Activated naive CD4-positive, alpha-beta T cell treated with anti-CD3 and anti-CD28 coated beads, Interleukin-2, amount 10 ng/mL, durations not matched to agents 7 days and 5 days (primary cell): ENCODE results near the gene REPIN1.
"Not testable (repeated sequence)": the region's sequence is repeated elsewhere in the genome, so short reads cannot be mapped to it uniquely, and the experiment has no call there.

Source experiments
- CTCF ChIA-PET: fragments of 350-600 bp; sonication (Branson Sonifier 250); formaldehyde crosslinking; loops from one replicate; lab custom pipeline; 2021; ENCODE audit warnings: antibody characterized with exemption; lab: Charles Lee
- DNase-seq: peaks from one replicate; pipeline ENCODE4 v3.0.0-alpha.2; 2020
- H3K27ac Mint-ChIP-seq: one replicate; pipeline ENCODE4 v1.8.0; 2021; ENCODE audit warnings: mild to moderate bottlenecking, moderate library complexity, mixed read lengths
- H3K27me3 Mint-ChIP-seq: one replicate; pipeline ENCODE4 v1.8.0; 2021; ENCODE audit warnings: mild to moderate bottlenecking, mixed read lengths
- H3K36me3 Mint-ChIP-seq: one replicate; pipeline ENCODE4 v1.8.0; 2021; ENCODE audit warnings: mixed read lengths
- H3K4me1 Mint-ChIP-seq: one replicate; pipeline ENCODE4 v1.8.0; 2021; ENCODE audit warnings: mixed read lengths
- H3K4me3 Mint-ChIP-seq: one replicate; pipeline ENCODE4 v1.8.0; 2021; ENCODE audit warnings: mild to moderate bottlenecking, moderate library complexity, mixed read lengths
- H3K9me3 Mint-ChIP-seq: one replicate; pipeline ENCODE4 v1.8.0; 2021; ENCODE audit warnings: mixed read lengths

The REPIN1 gene

GRCh38 chr7:150379441-150380379 lies 11.1 kb downstream of the REPIN1 start:
- peak overlapping the region; percentile 83 for H3K4me3 Mint-ChIP-seq
- no peaks in the 10 kb centered on the region for H3K27me3 Mint-ChIP-seq
- H3K9me3 Mint-ChIP-seq: no peaks in the 10 kb centered on the region
- CTCF ChIA-PET: interaction anchor here (1.0 to 2.3 kb wide), 3 partner anchors 17 to 26 kb away, joined by 4 to 7 read pairs (median 6); a partner anchor contains a TSS
- H3K4me1 Mint-ChIP-seq: peaks cover 49% of the 10 kb centered on the region
- peak overlapping the region; percentile 2 for H3K27ac Mint-ChIP-seq
- peak; percentile 47 for DNase-seq
- H3K36me3 Mint-ChIP-seq: peaks cover 1% of the 10 kb centered on the region

GRCh38 chr7:150380463-150380862 lies 11.8 kb downstream of the REPIN1 start:
- CTCF ChIA-PET: interaction anchor here (1.0 to 1.5 kb wide), 2 partner anchors 17 to 24 kb away, joined by 4 to 6 read pairs; no protein-coding TSS in a partner anchor
- H3K36me3 Mint-ChIP-seq: peaks cover 1% of the 10 kb centered on the region
- peak overlapping the region; percentile 83 for H3K4me3 Mint-ChIP-seq
- peaks cover 47% of the 10 kb centered on the region for H3K4me1 Mint-ChIP-seq
- no peak overlapping the region for H3K27ac Mint-ChIP-seq
- DNase-seq: peak; percentile 17
- no peaks in the 10 kb centered on the region for H3K27me3 Mint-ChIP-seq
- no peaks in the 10 kb centered on the region for H3K9me3 Mint-ChIP-seq

DNA sequence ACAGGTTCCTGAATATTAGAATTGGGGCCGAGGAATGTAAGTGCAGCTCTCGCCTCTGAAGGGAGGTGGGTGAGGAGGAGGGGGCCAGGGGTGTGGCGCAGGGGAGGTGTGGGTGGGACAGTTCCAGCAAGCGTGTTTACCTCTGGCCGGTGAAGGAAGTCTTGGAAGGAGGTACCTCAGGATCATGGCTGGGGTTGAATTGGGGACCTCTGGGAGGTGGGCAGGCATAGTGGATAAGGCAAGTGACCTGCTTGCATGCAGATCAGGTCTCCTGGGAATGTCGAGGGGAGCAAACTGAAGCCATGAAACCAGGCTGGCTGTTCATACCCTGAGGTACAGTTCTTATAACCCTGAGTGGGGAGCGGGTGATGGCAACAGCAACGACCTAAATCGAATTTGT lies 12.5 kb downstream of the REPIN1 start:
- H3K27me3 Mint-ChIP-seq: no peaks in the 10 kb centered on the region

DNA sequence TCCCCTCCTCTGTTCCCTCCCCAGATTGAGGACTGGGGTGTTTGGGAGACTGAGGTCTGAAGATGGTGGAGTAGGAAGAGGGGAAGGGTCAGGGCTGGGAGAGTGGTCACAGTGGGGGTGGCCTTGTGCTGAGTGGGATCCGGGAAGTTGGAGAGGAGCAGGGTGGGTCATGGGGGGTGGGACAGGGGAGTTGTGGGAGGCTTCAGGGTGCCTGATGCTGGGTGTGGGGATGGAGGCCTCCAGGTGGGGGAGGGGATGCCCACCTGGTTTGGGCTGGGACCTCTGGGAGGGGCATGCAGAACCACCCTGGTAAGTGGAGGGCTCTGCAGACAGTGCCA lies 13.1 kb downstream of the REPIN1 start:
- peaks cover 39% of the 10 kb centered on the region for H3K4me1 Mint-ChIP-seq
- no peaks in the 10 kb centered on the region for H3K9me3 Mint-ChIP-seq
- no peaks in the 10 kb centered on the region for H3K36me3 Mint-ChIP-seq
- CTCF ChIA-PET: no interaction called here
- H3K4me3 Mint-ChIP-seq: no peak overlapping the region
- no peaks in the 10 kb centered on the region for H3K27me3 Mint-ChIP-seq
- peak overlapping the region; percentile 5 for H3K27ac Mint-ChIP-seq
- no peak for DNase-seq

More for the DNA sequence above, 12.5 kb downstream of the REPIN1 start:
- H3K27ac Mint-ChIP-seq: no peak overlapping the region
- peaks cover 42% of the 10 kb centered on the region for H3K4me1 Mint-ChIP-seq
- no peak overlapping the region for H3K4me3 Mint-ChIP-seq
- no peaks in the 10 kb centered on the region for H3K36me3 Mint-ChIP-seq
- H3K9me3 Mint-ChIP-seq: no peaks in the 10 kb centered on the region
- CTCF ChIA-PET: interaction anchor here (1.5 kb wide), 1 partner anchor 25 kb away, joined by 6 read pairs; no protein-coding TSS in a partner anchor
- DNase-seq: no peak

- no peaks in the 10 kb centered on the region for H3K9me3 Mint-ChIP-seq
- H3K4me3 Mint-ChIP-seq: no peak overlapping the region
- no peak for DNase-seq
- H3K36me3 Mint-ChIP-seq: no peaks in the 10 kb centered on the region
- CTCF ChIA-PET: no interaction called here
- H3K27ac Mint-ChIP-seq: peak overlapping the region; percentile 5
- no peaks in the 10 kb centered on the region for H3K27me3 Mint-ChIP-seq
- H3K4me1 Mint-ChIP-seq: peaks cover 37% of the 10 kb centered on the region
Observed at GRCh38 chr7:150382123-150382843, 13.7 kb downstream of the REPIN1 start.

- CTCF ChIA-PET: no interaction called here
- Mint-ChIP-seq H3K27ac (no peak overlapping the region), H3K27me3 (no peaks in the 10 kb centered on the region), H3K4me1 (peaks cover 31% of the 10 kb centered on the region), H3K9me3 (no peaks in the 10 kb centered on the region), H3K4me3 (no peak overlapping the region), H3K36me3 (no peaks in the 10 kb centered on the region)
- no peak for DNase-seq
Observed at GRCh38 chr7:150382844-150383225, 14.2 kb downstream of the REPIN1 start.

GRCh38 chr7:150383710-150384397 lies 15.2 kb downstream of the REPIN1 start:
- Mint-ChIP-seq H3K9me3 (no peaks in the 10 kb centered on the region), H3K27me3 (no peaks in the 10 kb centered on the region), H3K36me3 (no peaks in the 10 kb centered on the region), H3K27ac (no peak overlapping the region), H3K4me3 (no peak overlapping the region), H3K4me1 (peaks cover 25% of the 10 kb centered on the region)
- CTCF ChIA-PET: no interaction called here
- DNase-seq: no peak

DNA sequence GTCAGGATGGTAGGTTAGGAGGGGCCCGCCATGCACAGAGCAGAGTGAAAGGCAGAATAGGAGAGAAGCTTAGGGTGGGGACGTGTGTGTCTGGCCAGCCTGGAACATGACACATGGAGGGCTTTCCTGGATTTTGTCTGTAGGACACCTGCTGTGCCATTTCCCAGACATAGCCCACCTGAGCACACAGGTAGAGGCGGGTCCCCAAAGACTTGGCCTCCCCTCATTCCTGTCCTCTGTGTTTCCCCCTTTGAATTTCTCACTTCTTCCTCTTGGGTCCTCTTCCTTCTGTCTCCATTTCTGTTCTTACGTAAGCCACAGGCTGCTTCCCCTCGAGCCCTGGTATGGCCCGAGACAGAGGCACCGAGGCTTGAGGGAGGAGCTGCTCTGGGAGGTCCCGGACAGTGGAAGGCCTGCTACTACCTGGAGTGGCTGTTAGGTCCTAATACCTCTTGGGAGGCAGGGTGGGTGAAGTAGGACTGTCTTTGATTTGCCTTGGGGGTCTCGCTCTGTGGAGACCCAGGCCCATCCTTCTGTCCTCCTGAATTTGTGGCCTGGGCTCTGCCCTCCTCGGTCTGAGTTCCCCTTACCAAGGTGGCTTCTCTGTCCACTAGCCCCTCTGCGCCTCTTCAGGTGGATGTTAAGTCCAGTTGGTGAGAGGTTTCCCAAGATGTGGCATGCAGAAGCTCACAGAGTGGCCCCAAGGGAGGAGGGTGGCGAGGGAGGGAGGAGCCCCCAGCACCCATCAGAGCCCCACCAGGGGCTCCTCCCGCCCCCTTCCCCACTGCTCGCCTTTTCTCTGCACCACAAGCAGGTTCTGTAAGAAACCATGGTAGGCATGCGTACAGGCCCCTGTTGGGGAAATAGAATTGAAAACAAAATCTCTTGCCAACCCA lies 16.0 kb downstream of the REPIN1 start:
- no peaks in the 10 kb centered on the region for H3K36me3 Mint-ChIP-seq
- no peak overlapping the region for H3K27ac Mint-ChIP-seq
- H3K9me3 Mint-ChIP-seq: no peaks in the 10 kb centered on the region
- no peak overlapping the region for H3K4me3 Mint-ChIP-seq
- no peak for DNase-seq
- H3K4me1 Mint-ChIP-seq: peaks cover 23% of the 10 kb centered on the region
- H3K27me3 Mint-ChIP-seq: no peaks in the 10 kb centered on the region
- CTCF ChIA-PET: interaction anchor here (1.2 to 1.6 kb wide), 2 partner anchors 20 to 37 kb away, joined by 3 to 5 read pairs; no protein-coding TSS in a partner anchor

- Mint-ChIP-seq H3K27me3 (no peaks in the 10 kb centered on the region), H3K4me1 (peaks cover 16% of the 10 kb centered on the region), H3K36me3 (no peaks in the 10 kb centered on the region), H3K4me3 (no peak overlapping the region), H3K27ac (no peak overlapping the region), H3K9me3 (no peaks in the 10 kb centered on the region)
- no peak for DNase-seq
- CTCF ChIA-PET: interaction anchor here (1.2 to 1.6 kb wide), 2 partner anchors 19 to 36 kb away, joined by 3 to 5 read pairs; no protein-coding TSS in a partner anchor
Observed at GRCh38 chr7:150385302-150385723, 16.7 kb downstream of the REPIN1 start.

DNA sequence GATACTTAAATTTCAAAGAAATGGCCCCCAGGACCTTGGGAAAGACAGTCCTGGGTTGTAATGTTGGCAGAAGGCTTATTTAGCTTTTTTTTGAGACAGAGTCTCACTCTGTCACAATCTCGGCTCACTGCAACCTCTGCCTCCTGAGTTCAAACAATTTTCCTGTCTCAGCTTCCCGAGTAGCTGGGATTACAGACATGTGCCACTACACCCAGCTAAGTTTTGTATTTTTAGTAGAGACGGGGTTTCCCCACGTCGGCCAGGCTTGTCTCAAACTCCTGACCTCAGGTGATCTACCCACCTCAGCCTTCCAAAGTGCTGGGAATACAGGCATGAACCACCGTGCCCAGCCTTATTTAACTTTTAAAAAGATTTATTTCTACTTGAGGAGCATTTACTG lies 17.3 kb downstream of the REPIN1 start:
- not testable (repeated sequence) for H3K27ac Mint-ChIP-seq, H3K36me3 Mint-ChIP-seq, H3K27me3 Mint-ChIP-seq, H3K4me3 Mint-ChIP-seq, H3K9me3 Mint-ChIP-seq, DNase-seq
- peaks cover 11% of the 10 kb centered on the region for H3K4me1 Mint-ChIP-seq
- CTCF ChIA-PET: interaction anchor here (1.2 to 1.6 kb wide), 2 partner anchors 19 to 36 kb away, joined by 3 to 5 read pairs; no protein-coding TSS in a partner anchor

- CTCF ChIA-PET: no interaction called here
- Mint-ChIP-seq H3K27ac (no peak overlapping the region), H3K4me1 (peaks cover 5% of the 10 kb centered on the region), H3K4me3 (no peak overlapping the region), H3K36me3 (peaks cover 5% of the 10 kb centered on the region), H3K27me3 (no peaks in the 10 kb centered on the region), H3K9me3 (no peaks in the 10 kb centered on the region)
- no peak for DNase-seq
Observed at GRCh38 chr7:150388306-150388705, 19.7 kb downstream of the REPIN1 start.

DNA sequence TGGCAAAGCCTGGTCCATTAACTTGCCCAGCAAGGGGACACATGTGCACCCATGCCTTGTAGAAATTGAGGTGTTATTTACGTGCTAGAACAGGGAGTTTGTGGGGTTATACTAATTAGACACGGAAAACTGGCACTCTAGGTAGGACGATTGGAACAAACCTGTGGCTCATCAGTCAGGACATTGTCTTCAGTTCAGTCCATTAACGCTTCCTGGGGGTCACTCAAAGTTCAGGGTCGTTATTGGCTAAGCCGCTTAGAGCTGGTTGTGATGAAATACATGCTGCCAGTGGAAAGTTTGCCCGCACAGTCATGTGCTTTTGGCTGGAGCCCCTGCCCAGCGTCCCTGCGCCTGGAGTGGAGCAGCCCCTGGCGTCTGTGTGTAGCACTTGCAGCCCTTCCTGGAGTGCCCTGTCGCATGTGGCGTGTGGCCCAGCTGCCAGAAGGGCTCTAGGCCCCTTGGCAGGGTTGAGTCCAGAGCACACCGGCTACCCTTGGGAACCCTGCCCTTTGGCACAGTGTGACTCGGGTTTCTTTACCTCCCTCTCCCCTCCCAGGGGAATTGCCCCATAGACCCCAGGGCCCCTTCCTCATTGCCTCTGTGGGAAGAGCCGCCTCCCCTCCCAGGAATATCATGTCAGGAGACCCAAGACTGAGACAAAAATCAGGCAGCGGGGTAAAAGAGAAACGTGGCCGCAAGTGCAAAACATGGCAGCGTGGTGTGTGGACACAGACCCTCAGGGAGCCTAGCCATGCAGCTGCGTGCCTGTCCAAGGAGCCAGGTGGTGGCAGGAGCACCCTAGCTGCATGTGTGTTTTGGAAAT lies 20.3 kb downstream of the REPIN1 start:
- CTCF ChIA-PET: no interaction called here
- peaks cover 5% of the 10 kb centered on the region for H3K36me3 Mint-ChIP-seq
- H3K4me1 Mint-ChIP-seq: peaks cover 5% of the 10 kb centered on the region
- H3K4me3 Mint-ChIP-seq: no peak overlapping the region
- no peaks in the 10 kb centered on the region for H3K9me3 Mint-ChIP-seq
- no peak overlapping the region for H3K27ac Mint-ChIP-seq
- no peak for DNase-seq
- no peaks in the 10 kb centered on the region for H3K27me3 Mint-ChIP-seq

GRCh38 chr7:150389532-150389816 lies 20.9 kb downstream of the REPIN1 start:
- no peak overlapping the region for H3K27ac Mint-ChIP-seq

More at GRCh38 chr7:150389532-150389816, 20.9 kb downstream of the REPIN1 start:
- H3K27me3 Mint-ChIP-seq: no peaks in the 10 kb centered on the region
- peaks cover 5% of the 10 kb centered on the region for H3K36me3 Mint-ChIP-seq
- CTCF ChIA-PET: no interaction called here
- no peaks in the 10 kb centered on the region for H3K9me3 Mint-ChIP-seq
- H3K4me1 Mint-ChIP-seq: peaks cover 5% of the 10 kb centered on the region
- H3K4me3 Mint-ChIP-seq: no peak overlapping the region
- no peak for DNase-seq
